Measurements from ENCODE around the gene APMAP.
A peak's percentile ranks its signal among the peaks of the same experiment; 100 is the strongest.

The APMAP gene

DNA sequence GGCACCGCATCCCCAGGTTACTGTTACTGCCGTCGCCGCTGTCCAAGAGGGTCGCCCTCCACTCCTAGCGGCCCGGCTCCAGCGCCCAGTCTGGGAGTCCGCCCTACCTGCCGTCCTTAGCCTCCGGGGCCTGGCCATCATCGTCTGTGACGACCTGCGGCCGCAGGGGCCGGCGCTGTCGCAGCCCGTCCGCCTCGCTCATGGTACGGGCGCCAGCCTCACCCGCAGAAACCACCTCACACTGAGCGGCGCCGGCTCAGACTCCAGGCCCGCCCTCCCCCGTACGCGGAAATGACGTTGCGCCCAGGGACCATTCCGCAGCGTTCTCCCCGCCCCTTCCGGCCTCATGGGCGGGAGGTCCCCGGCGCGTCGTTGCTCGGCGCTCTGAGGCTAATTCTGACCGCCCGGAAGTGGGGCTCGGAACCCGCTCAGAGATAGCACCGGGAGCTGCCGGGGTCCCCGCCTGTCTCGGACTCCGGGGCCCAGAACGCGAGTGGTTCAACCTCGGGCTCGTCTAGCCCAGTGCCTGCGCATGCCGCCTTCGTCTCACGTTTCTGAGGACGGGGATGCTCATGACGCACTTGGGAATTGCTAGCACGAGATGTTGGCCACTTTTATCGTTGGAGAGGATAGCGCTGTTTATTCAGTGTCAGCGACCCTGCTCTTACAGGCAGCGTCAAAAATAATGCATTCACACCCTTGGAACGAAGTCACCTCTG is at the start of gene APMAP:
TSS of gene APMAP (minus strand) at position 265 of the 719 bp plus-strand sequence. CDS start at position 202, 63 bp downstream.
- H3K4me3 ChIP-seq (ENCODE audit: low read depth, low read length), result peak within 1 kb of the TSS; percentile 66
- TF ChIP-seq, protein P1, sequence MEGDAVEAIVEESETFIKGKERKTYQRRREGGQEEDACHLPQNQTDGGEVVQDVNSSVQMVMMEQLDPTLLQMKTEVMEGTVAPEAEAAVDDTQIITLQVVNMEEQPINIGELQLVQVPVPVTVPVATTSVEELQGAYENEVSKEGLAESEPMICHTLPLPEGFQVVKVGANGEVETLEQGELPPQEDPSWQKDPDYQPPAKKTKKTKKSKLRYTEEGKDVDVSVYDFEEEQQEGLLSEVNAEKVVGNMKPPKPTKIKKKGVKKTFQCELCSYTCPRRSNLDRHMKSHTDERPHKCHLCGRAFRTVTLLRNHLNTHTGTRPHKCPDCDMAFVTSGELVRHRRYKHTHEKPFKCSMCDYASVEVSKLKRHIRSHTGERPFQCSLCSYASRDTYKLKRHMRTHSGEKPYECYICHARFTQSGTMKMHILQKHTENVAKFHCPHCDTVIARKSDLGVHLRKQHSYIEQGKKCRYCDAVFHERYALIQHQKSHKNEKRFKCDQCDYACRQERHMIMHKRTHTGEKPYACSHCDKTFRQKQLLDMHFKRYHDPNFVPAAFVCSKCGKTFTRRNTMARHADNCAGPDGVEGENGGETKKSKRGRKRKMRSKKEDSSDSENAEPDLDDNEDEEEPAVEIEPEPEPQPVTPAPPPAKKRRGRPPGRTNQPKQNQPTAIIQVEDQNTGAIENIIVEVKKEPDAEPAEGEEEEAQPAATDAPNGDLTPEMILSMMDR (IDR thresholded peaks at IDR 0.05; ENCODE audit: low read depth, low read length, missing control alignments), result no peak
- peak; percentile 70 for DNase-seq (ENCODE audit: low read depth)
- in situ Hi-C loops (cut with HindIII; ENCODE audit: low sequenced_read_pairs), result loop anchor here (25.0 kb wide), 1 partner anchor 170 kb away; no protein-coding TSS in a partner anchor

- in situ Hi-C loops (cut with HindIII; ENCODE audit: low sequenced_read_pairs), result no loop called here
- TF ChIP-seq, protein P1 (IDR thresholded peaks at IDR 0.05; ENCODE audit: low read depth, low read length, missing control alignments), result no peak
- no peak for DNase-seq (ENCODE audit: low read depth)
- H3K4me3 ChIP-seq (ENCODE audit: low read depth, low read length), result no peak overlapping the region
Measured at GRCh38 chr20:25041813-25042530, 49.4 kb upstream of the APMAP start.

DNA sequence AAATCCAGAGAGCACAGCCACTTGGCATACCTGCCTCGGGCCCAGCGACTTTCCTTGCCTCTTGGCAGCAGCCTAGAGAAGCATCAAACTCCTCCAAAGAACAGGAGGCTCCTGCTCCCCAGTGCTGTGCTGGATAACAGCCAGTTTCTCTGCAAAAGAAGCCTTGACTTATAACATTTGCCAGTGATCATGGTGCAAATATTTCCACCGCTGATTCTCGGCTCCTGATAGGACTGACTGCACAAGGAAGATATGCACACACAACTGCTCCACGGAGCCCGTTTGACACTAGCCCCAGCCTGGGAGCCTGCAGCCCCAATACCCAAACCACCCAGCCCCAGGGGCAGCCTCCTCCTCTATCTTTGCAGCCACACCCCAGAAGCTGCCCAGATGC is 47.9 kb upstream of the APMAP start:
- in situ Hi-C loops (cut with HindIII; ENCODE audit: low sequenced_read_pairs), result no loop called here
- TF ChIP-seq, protein P1 (IDR thresholded peaks at IDR 0.05; ENCODE audit: low read depth, low read length, missing control alignments), result no peak
- no peak overlapping the region for H3K4me3 ChIP-seq (ENCODE audit: low read depth, low read length)
- peak; percentile 75 for DNase-seq (ENCODE audit: low read depth)

DNA sequence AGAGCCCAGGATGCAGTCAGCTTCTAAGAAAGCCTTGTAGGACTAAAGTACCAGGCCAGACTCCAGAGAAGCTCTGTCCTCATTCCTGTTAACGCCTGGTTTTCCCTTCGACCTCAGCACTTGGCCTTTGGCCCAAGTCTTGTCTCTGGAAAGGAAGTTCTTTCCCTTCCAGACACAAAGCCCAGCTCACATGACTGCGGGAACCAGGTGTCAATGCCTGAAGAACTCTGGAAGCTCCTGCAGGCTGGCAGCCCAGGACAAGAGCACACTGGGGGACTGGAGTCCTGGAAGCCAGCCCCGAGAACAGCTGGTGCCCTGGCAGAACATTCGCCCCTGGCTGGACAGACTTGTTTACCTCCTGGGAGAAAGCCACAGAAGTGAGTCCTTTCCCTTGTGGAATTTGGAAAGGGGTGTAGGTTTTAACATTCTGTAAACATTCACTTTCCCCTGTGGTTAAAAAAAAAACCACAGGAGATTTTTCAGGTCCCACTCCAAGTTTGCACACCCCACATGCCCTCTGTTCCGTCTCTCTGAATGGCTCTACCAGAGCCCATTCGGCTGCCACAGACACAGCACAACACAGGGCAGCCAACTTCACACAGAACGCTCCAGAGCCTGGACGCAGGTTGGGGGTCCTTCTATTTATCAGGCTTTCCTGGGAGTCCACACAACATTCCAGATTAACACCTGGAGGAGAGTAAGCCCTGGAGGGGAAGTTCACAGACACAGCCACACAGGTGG is 47.3 kb upstream of the APMAP start:
- TF ChIP-seq, protein P1 (IDR thresholded peaks at IDR 0.05; ENCODE audit: low read depth, low read length, missing control alignments), result no peak
- in situ Hi-C loops (cut with HindIII; ENCODE audit: low sequenced_read_pairs), result no loop called here
- peak; percentile 89 for DNase-seq (ENCODE audit: low read depth)
- no peak overlapping the region for H3K4me3 ChIP-seq (ENCODE audit: low read depth, low read length)

- DNase-seq (ENCODE audit: low read depth), result no peak
- no peak overlapping the region for H3K4me3 ChIP-seq (ENCODE audit: low read depth, low read length)
- TF ChIP-seq, protein P1 (IDR thresholded peaks at IDR 0.05; ENCODE audit: low read depth, low read length, missing control alignments), result no peak
- in situ Hi-C loops (cut with HindIII; ENCODE audit: low sequenced_read_pairs), result no loop called here
Measured at GRCh38 chr20:25038591-25039015, 46.1 kb upstream of the APMAP start.

- DNase-seq (ENCODE audit: low read depth), result no peak
- in situ Hi-C loops (cut with HindIII; ENCODE audit: low sequenced_read_pairs), result no loop called here
- TF ChIP-seq, protein P1 (IDR thresholded peaks at IDR 0.05; ENCODE audit: low read depth, low read length, missing control alignments), result no peak
- no peak overlapping the region for H3K4me3 ChIP-seq (ENCODE audit: low read depth, low read length)
Measured at GRCh38 chr20:25038103-25038410, 45.5 kb upstream of the APMAP start.
